ENCODE measurements around the gene NRIP1. TPM values are rescaled to one million over a fixed set of nuclear protein-coding genes. Genes with fewer than 3 reads are reported as not detected.

Gene NRIP1
- total and polyA plus RNA-seq, 9 of the 15 experiments (the other 6 are each of a cell fraction or from before 2014, with no cell fraction given), result 4.3 to 42.8 (median 19.6) TPM

DNA sequence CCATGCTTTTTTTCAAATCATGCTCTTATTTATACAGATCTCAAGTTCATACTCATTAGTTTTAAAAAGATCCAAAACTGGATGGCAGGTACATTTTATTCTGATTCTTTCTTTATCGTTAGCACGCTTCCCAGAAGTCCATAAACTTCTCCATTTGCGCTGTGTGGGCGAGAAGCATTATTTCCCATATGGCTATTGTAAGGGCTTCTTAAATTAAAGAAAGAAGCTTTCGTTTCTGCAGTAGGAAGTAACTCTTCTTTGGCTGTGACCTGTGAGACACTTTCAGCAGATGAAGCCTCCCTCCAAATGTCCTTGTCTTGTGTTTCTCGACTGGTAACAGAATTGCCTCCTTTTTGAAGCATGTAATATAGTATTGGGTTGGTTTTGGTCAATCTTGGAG lies 100.2 kb downstream of the NRIP1 start:
- Histone ChIP-seq H3K4me3 (no peak overlapping the region), H3K9ac (ENCODE audit: insufficient read depth in 1 of 2, low read depth in 2 of 2, low read length in 2 of 2) (no peak overlapping the region), H3K79me2 (ENCODE audit: control insufficient read depth, insufficient read depth, low read length) (0 out of 3 replicates have a peak, but pooled peaks cover 7% of the 10 kb centered on the region), H3K9me1 (ENCODE audit: control insufficient read depth, insufficient read depth, low read length) (no peaks in the 10 kb centered on the region), H3K4me2 (ENCODE audit: insufficient read depth, low read length) (no peak overlapping the region), H3K27ac (ENCODE audit: extremely low read depth, low read depth, low read length) (no peak overlapping the region), H4K20me1 (replicated peaks; ENCODE audit: control insufficient read depth, insufficient read depth, low read length) (no peaks in the 10 kb centered on the region), H3K36me3 (ENCODE audit: control insufficient read depth, insufficient read depth, low read length) (peaks cover 55% of the 10 kb centered on the region), H3K4me1 (replicated peaks in 1 of 2; ENCODE audit: control insufficient read depth in 2 of 2, insufficient read depth in 2 of 2, low read length in 2 of 2) (no peaks in the 10 kb centered on the region), H2AFZ (ENCODE audit: low read depth, low read length) (no peak overlapping the region), H3K9me3 (replicated peaks; ENCODE audit: control insufficient read depth, insufficient read depth, low read depth, low read length) (no peaks in the 10 kb centered on the region), H3K27me3 (ENCODE audit: control insufficient read depth in 2 of 2, insufficient read depth in 2 of 2, low read length in 2 of 2) (no peaks in the 10 kb centered on the region)
- POLR2A ChIA-PET, result no interaction called here
- DNase-seq (ENCODE audit: extremely low read depth in 1 of 4, low spot score in 3 of 4), result no peak
- CTCF ChIA-PET (ENCODE audit: low intra/inter-chr PET ratio), result no interaction called here
- 85% methylated on average over 6 of the region's 6 CpGs for WGBS (ENCODE audit: insufficient coverage, low coverage, missing lambda C conversion rate)
- intact Hi-C loops (cut with micrococcal nuclease) (no loop called here), in situ Hi-C loops (cut with MboI) (no loop called here)
- no peak for FAIRE-seq
- ATAC-seq, result no peak; the same call in 2 of the 3 replicates
- BruUV-seq (replicated peaks), result no TSS peak
- TF ChIP-seq SAFB (IDR thresholded peaks at IDR 0.05; ENCODE audit: borderline replicate concordance, low read depth, low read length) (no peak), TAF7 (tag; IDR thresholded peaks at IDR 0.05) (no peak), ZNF184 (CRISPR knock-in tag; IDR thresholded peaks at IDR 0.05) (no peak), TAF15 (IDR thresholded peaks at IDR 0.05; ENCODE audit: low read depth, low read length) (no peak), GTF2E2 (tag; IDR thresholded peaks at IDR 0.05) (no peak)
- TF ChIP-seq, protein P1, sequence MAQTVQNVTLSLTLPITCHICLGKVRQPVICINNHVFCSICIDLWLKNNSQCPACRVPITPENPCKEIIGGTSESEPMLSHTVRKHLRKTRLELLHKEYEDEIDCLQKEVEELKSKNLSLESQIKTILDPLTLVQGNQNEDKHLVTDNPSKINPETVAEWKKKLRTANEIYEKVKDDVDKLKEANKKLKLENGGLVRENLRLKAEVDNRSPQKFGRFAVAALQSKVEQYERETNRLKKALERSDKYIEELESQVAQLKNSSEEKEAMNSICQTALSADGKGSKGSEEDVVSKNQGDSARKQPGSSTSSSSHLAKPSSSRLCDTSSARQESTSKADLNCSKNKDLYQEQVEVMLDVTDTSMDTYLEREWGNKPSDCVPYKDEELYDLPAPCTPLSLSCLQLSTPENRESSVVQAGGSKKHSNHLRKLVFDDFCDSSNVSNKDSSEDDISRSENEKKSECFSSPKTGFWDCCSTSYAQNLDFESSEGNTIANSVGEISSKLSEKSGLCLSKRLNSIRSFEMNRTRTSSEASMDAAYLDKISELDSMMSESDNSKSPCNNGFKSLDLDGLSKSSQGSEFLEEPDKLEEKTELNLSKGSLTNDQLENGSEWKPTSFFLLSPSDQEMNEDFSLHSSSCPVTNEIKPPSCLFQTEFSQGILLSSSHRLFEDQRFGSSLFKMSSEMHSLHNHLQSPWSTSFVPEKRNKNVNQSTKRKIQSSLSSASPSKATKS (CRISPR knock-in tag; IDR thresholded peaks at IDR 0.05), result no peak
- TF ChIP-seq, protein P2, sequence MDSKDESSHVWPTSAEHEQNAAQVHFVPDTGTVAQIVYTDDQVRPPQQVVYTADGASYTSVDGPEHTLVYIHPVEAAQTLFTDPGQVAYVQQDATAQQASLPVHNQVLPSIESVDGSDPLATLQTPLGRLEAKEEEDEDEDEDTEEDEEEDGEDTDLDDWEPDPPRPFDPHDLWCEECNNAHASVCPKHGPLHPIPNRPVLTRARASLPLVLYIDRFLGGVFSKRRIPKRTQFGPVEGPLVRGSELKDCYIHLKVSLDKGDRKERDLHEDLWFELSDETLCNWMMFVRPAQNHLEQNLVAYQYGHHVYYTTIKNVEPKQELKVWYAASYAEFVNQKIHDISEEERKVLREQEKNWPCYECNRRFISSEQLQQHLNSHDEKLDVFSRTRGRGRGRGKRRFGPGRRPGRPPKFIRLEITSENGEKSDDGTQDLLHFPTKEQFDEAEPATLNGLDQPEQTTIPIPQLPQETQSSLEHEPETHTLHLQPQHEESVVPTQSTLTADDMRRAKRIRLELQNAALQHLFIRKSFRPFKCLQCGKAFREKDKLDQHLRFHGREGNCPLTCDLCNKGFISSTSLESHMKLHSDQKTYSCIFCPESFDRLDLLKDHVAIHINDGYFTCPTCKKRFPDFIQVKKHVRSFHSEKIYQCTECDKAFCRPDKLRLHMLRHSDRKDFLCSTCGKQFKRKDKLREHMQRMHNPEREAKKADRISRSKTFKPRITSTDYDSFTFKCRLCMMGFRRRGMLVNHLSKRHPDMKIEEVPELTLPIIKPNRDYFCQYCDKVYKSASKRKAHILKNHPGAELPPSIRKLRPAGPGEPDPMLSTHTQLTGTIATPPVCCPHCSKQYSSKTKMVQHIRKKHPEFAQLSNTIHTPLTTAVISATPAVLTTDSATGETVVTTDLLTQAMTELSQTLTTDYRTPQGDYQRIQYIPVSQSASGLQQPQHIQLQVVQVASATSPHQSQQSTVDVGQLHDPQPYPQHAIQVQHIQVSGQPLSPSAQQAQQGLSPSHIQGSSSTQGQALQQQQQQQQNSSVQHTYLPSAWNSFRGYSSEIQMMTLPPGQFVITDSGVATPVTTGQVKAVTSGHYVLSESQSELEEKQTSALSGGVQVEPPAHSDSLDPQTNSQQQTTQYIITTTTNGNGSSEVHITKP (IDR thresholded peaks at IDR 0.05; ENCODE audit: partially characterized antibody), result no peak
- TF ChIP-seq, protein P3, sequence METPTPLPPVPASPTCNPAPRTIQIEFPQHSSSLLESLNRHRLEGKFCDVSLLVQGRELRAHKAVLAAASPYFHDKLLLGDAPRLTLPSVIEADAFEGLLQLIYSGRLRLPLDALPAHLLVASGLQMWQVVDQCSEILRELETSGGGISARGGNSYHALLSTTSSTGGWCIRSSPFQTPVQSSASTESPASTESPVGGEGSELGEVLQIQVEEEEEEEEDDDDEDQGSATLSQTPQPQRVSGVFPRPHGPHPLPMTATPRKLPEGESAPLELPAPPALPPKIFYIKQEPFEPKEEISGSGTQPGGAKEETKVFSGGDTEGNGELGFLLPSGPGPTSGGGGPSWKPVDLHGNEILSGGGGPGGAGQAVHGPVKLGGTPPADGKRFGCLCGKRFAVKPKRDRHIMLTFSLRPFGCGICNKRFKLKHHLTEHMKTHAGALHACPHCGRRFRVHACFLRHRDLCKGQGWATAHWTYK (CRISPR knock-in tag; IDR thresholded peaks at IDR 0.05), result no peak
- TF ChIP-seq, protein P4, sequence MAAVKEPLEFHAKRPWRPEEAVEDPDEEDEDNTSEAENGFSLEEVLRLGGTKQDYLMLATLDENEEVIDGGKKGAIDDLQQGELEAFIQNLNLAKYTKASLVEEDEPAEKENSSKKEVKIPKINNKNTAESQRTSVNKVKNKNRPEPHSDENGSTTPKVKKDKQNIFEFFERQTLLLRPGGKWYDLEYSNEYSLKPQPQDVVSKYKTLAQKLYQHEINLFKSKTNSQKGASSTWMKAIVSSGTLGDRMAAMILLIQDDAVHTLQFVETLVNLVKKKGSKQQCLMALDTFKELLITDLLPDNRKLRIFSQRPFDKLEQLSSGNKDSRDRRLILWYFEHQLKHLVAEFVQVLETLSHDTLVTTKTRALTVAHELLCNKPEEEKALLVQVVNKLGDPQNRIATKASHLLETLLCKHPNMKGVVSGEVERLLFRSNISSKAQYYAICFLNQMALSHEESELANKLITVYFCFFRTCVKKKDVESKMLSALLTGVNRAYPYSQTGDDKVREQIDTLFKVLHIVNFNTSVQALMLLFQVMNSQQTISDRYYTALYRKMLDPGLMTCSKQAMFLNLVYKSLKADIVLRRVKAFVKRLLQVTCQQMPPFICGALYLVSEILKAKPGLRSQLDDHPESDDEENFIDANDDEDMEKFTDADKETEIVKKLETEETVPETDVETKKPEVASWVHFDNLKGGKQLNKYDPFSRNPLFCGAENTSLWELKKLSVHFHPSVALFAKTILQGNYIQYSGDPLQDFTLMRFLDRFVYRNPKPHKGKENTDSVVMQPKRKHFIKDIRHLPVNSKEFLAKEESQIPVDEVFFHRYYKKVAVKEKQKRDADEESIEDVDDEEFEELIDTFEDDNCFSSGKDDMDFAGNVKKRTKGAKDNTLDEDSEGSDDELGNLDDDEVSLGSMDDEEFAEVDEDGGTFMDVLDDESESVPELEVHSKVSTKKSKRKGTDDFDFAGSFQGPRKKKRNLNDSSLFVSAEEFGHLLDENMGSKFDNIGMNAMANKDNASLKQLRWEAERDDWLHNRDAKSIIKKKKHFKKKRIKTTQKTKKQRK (IDR thresholded peaks at IDR 0.05; ENCODE audit: borderline replicate concordance, low read depth, low read length), result no peak
- TF ChIP-seq, protein P5, sequence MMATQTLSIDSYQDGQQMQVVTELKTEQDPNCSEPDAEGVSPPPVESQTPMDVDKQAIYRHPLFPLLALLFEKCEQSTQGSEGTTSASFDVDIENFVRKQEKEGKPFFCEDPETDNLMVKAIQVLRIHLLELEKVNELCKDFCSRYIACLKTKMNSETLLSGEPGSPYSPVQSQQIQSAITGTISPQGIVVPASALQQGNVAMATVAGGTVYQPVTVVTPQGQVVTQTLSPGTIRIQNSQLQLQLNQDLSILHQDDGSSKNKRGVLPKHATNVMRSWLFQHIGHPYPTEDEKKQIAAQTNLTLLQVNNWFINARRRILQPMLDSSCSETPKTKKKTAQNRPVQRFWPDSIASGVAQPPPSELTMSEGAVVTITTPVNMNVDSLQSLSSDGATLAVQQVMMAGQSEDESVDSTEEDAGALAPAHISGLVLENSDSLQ (IDR thresholded peaks at IDR 0.05), result no peak

Measured in K562 (cell line).